ENCODE measurements around the gene LNP1.

- no peak for TF ChIP-seq SP1 (CRISPR knock-in tag; conservative IDR thresholded peaks at IDR 0.05)
- TF ChIP-seq CTCF (IDR thresholded peaks at IDR 0.05), result no peak
- no peak for TF ChIP-seq JUN (CRISPR knock-in tag; IDR thresholded peaks at IDR 0.05)
- no peak for TF ChIP-seq STAT6 (CRISPR knock-in tag; conservative IDR thresholded peaks at IDR 0.05; ENCODE audit: low read depth)
- no peak for TF ChIP-seq KAT7 (CRISPR knock-in tag; IDR thresholded peaks at IDR 0.05; ENCODE audit: borderline replicate concordance)
- TF ChIP-seq AFF4 (CRISPR knock-in tag; IDR thresholded peaks at IDR 0.05; ENCODE audit: borderline replicate concordance), result no peak
- TF ChIP-seq E2F1 (CRISPR knock-in tag; IDR thresholded peaks at IDR 0.05), result no peak
- TF ChIP-seq RORB (CRISPR knock-in tag; IDR thresholded peaks at IDR 0.05), result no peak
- no peak for TF ChIP-seq PREB (CRISPR knock-in tag; IDR thresholded peaks at IDR 0.05; ENCODE audit: borderline replicate concordance)
Measured at GRCh38 chr3:100496711-100497261, 95.4 kb downstream of the LNP1 start.
